K562 (cell line): ENCODE measurements around the gene RHEB. TPM values are rescaled to one million over a fixed set of nuclear protein-coding genes. Genes with fewer than 3 reads are reported as not detected.

Experiments used
- ATAC-seq: fragments of 200-7000 bp; cut with Tn5 transposase; 3 replicates; pipeline ENCODE4 v1.9.1; 2020; ENCODE audit warnings: moderate library complexity
- BruUV-seq: library from RNA; stranded (reverse); fragments of 400-500 nt; replicated peaks from 2 replicates; lab custom pipeline; 2021; lab: Mats Ljungman, UMichigan
- CTCF ChIA-PET: fragments of 300-600 bp; formaldehyde crosslinking; extraction: SDS; loops from one replicate; lab custom pipeline; 2021; ENCODE audit warnings: low intra/inter-chr PET ratio; lab: Yijun Ruan, JAX
- POLR2A ChIA-PET: fragments of 300-600, 350-650 bp; sonication (Branson Sonifier 250); formaldehyde crosslinking; extraction: SDS; loops from one replicate; lab custom pipeline; 2021; ENCODE audit warnings: antibody characterized with exemption, inconsistent platforms; lab: Yijun Ruan, JAX
- DNase-seq, 4 experiments: peaks; one replicate each; pipeline versions ENCODE4 v3.0.0 to v3.0.0-alpha.2; 2011 to 2018; ENCODE audit warnings: low spot score in 3 of 4, mixed read lengths in 3 of 4; ENCODE audit errors: extremely low read depth in 1 of 4
- FAIRE-seq: peaks from 2 replicates; lab custom pipeline; 2011; peaks lifted over from hg19 to GRCh38; lab: Jason Lieb, UNC
- H2AFZ ChIP-seq: 2 replicates; pipeline ENCODE4 v1.6.0; 2011; ENCODE audit warnings: low read depth, low read length, control low read depth, inconsistent platforms
- H3K27ac ChIP-seq: fragments of 200-600 bp; 3 replicates; pipeline ENCODE4 v1.8.0; 2011; ENCODE audit warnings: low read depth, mild to moderate bottlenecking, control low read depth, inconsistent platforms, low read length, moderate library complexity, mixed read lengths; ENCODE audit errors: extremely low read depth
- H3K27me3 ChIP-seq, 2 experiments: fragments of 300-600 bp in 1 of 2; 2 replicates in 1 of 2; 3 replicates in 1 of 2; pipeline versions ENCODE4 v1.6.0 to v1.8.0; 2011; ENCODE audit warnings: inconsistent platforms in 2 of 2, low read length in 2 of 2, mild to moderate bottlenecking in 1 of 2, mixed read lengths in 1 of 2, moderate library complexity in 1 of 2; ENCODE audit not compliant: control insufficient read depth in 2 of 2, insufficient read depth in 2 of 2
- H3K36me3 ChIP-seq: fragments of 300-600 bp; 3 replicates; pipeline ENCODE4 v1.8.0; 2011; ENCODE audit warnings: mild to moderate bottlenecking, low read length, inconsistent platforms; ENCODE audit not compliant: control insufficient read depth, insufficient read depth
- H3K4me1 ChIP-seq, 2 experiments: fragments of 200-600 bp in 1 of 2; replicated peaks in 1 of 2; 2 replicates in 1 of 2; 3 replicates in 1 of 2; pipeline versions ENCODE4 v1.5.1 to v1.8.0; 2011; ENCODE audit warnings: inconsistent platforms in 2 of 2, low read length in 2 of 2, mild to moderate bottlenecking in 1 of 2, mixed read lengths in 1 of 2, moderate library complexity in 1 of 2; ENCODE audit not compliant: control insufficient read depth in 2 of 2, insufficient read depth in 2 of 2
- H3K4me2 ChIP-seq: 2 replicates; pipeline ENCODE4 v1.6.1; 2011; ENCODE audit warnings: low read length, control low read depth, inconsistent platforms, mixed read lengths; ENCODE audit not compliant: insufficient read depth
- H3K4me3 ChIP-seq: fragments of 200-600 bp; sonication (generic), shearing (Covaris generic); 2 replicates; pipeline ENCODE4 v1.5.1; 2016; ENCODE audit warnings: control low read depth, inconsistent platforms
- H3K79me2 ChIP-seq: fragments of 200-600 bp; 3 replicates; pipeline ENCODE4 v1.8.0; 2011; ENCODE audit warnings: low read length, inconsistent platforms; ENCODE audit not compliant: control insufficient read depth, insufficient read depth
- H3K9ac ChIP-seq, 2 experiments: 2 replicates each; pipeline versions ENCODE4 v1.6.0 to v1.6.1; 2011; ENCODE audit warnings: low read depth in 2 of 2, low read length in 2 of 2, control low read depth in 1 of 2, inconsistent platforms in 1 of 2, mild to moderate bottlenecking in 1 of 2, mixed read lengths in 1 of 2; ENCODE audit not compliant: insufficient read depth in 1 of 2
- H3K9me1 ChIP-seq: one replicate; pipeline ENCODE4 v1.6.0; 2011; ENCODE audit warnings: inconsistent platforms, mild to moderate bottlenecking, low read length, moderate library complexity; ENCODE audit not compliant: control insufficient read depth, insufficient read depth
- H3K9me3 ChIP-seq: replicated peaks from 2 replicates; pipeline ENCODE4 v1.5.1; 2011; ENCODE audit warnings: low read depth, low read length, inconsistent platforms; ENCODE audit not compliant: control insufficient read depth, insufficient read depth
- H4K20me1 ChIP-seq: replicated peaks from 2 replicates; pipeline ENCODE4 v1.6.1; 2011; ENCODE audit warnings: low read length, inconsistent platforms, mixed read lengths; ENCODE audit not compliant: control insufficient read depth, insufficient read depth
- MGA ChIP-seq: fragments of 450-650 bp; IDR thresholded peaks from 2 replicates; pipeline ENCODE4 v1.6.1; 2016; ENCODE audit warnings: mild to moderate bottlenecking, moderate library complexity
- WGBS: fragments of 100-300 bp; shearing (Covaris generic); methylation state at CpG from one replicate; pipeline ENCODE4 v1.1.6; 2016; ENCODE audit warnings: low coverage, mixed read lengths; ENCODE audit not compliant: insufficient coverage; ENCODE audit errors: missing lambda C conversion rate; 5-methylcytosine and 5-hydroxymethylcytosine counted together
- in situ Hi-C: fragments of 300-500 bp; cut with MboI; formaldehyde crosslinking; loops from 4 replicates; pipeline ENCODE4 v1.15.0; 2018; ENCODE audit warnings: inconsistent platforms, mixed read lengths
- intact Hi-C: fragments of 100-400 bp; cut with micrococcal nuclease; formaldehyde crosslinking; loops from 2 replicates; pipeline ENCODE4 v1.14.2; 2022
- polyA plus RNA-seq, 8 experiments: library from polyadenylated mRNA; depleted of rRNA in 4 of 8; stranded (reverse) in 5 of 8; unstranded in 3 of 8; fragments of >200 nt; fragmentation: Nextera tagmentation in 2 of 8; fragmentation: Illumina TruSeq in 1 of 8; extraction: Ambion mirVana in 2 of 8; extraction: Trizol in 1 of 8; gene quantifications; 2 replicates each; pipeline versions ENCODE4 v1.2.1 to v1.2.3, GENCODE V29; 2011 to 2014; ENCODE audit warnings: inconsistent platforms in 1 of 8, missing spikeins in 1 of 8
- total RNA-seq, 7 experiments: library from RNA; depleted of rRNA in 6 of 7; stranded (reverse); fragments of >200 nt in 6 of 7; fragmentation: Illumina TruSeq in 2 of 7; extraction: Trizol in 2 of 7; gene quantifications; 2 replicates each; pipeline versions ENCODE4 v1.2.1 to v1.2.3, GENCODE V29; 2011 to 2021; ENCODE audit warnings: low replicate concordance in 1 of 7
- TF ChIP-seq, protein P1 (sequence below): sonication (generic); formaldehyde crosslinking; IDR thresholded peaks from 2 replicates; pipeline ENCODE4 v1.8.0; 2022; ENCODE audit warnings: missing genetic modification reagents, mild to moderate bottlenecking, borderline replicate concordance

The RHEB gene
- total and polyA plus RNA-seq, 9 of the 15 experiments (the other 6 are each of a cell fraction or from before 2014, with no cell fraction given): 28.5 to 249 (median 182) TPM

DNA sequence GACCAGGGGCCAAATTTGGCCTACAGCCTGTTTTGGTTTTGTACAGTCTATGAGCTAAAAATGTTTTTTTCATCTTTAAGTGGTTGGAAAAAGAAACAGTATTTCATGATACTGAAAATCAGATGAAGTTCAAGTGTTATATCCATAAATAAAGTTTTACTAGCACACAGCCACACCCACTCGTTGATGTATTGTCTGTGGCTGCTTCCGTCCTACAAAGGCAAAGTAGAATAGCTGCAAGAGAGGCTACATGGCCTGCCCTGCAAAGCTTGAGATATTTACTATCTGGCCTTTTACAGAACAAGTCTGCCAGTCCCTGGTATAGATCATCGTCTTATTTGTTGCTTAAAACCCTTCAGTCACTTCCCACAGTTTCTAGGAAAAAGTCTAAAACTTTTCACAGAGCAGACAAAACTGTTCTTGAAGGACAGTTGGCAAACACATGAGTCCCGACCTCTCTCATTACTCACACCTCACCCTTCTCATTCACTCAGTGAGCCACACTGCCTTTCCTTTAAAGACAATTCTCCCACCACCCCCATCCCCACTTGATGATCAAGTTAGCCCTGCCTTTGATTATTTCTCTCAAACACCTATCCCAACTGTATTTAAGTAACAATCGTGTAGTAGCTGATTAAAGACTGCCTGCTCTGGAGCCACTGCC, 9.9 kb downstream of the RHEB start:
- Histone ChIP-seq H3K79me2 (peaks cover 100% of the 10 kb centered on the region), H3K9me3 (no peaks in the 10 kb centered on the region), H3K27me3 (no peaks in the 10 kb centered on the region), H3K4me2 (no peak overlapping the region), H3K9me1 (peaks cover 13% of the 10 kb centered on the region), H3K9ac (no peak overlapping the region), H3K36me3 (peaks cover 30% of the 10 kb centered on the region), H3K4me3 (no peak overlapping the region), H3K4me1 (peaks cover 5 to 39% of the 10 kb centered on the region in 2 experiments; a peak in 4 of 5 replicates), H2AFZ (no peak overlapping the region), H3K27ac (no peak overlapping the region), H4K20me1 (peaks cover 72% of the 10 kb centered on the region)
- in situ Hi-C loops (no loop called here), intact Hi-C loops (no loop called here)
- no peak for FAIRE-seq
- BruUV-seq: no TSS peak
- peak; percentile 15; the same call in 1 of the 3 replicates for ATAC-seq
- 34% methylated on average over 5 of the region's 5 CpGs for WGBS
- POLR2A ChIA-PET: interaction anchor here (0.6 to 6.2 kb wide), 6 partner anchors 8 to 307 kb away, joined by 3 to 71 read pairs (median 4); partner anchors contain the start of gene RHEB
- CTCF ChIA-PET: no interaction called here
- DNase-seq: no peak
- TF ChIP-seq, protein P1, sequence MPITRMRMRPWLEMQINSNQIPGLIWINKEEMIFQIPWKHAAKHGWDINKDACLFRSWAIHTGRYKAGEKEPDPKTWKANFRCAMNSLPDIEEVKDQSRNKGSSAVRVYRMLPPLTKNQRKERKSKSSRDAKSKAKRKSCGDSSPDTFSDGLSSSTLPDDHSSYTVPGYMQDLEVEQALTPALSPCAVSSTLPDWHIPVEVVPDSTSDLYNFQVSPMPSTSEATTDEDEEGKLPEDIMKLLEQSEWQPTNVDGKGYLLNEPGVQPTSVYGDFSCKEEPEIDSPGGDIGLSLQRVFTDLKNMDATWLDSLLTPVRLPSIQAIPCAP (CRISPR knock-in tag): no peak
- 0 out of 2 replicates have a peak, but pooled peaks have one; percentile 12 for TF ChIP-seq MGA
